GM12801 (cell line): ENCODE results near the gene CARNS1.

Source experiments
- CTCF ChIP-seq: IDR thresholded peaks from one replicate; pipeline ENCODE4 v1.5.1; 2011; ENCODE audit warnings: control low read depth; ENCODE audit not compliant: insufficient read length; ENCODE audit errors: extremely low read depth

CARNS1 gene

DNA sequence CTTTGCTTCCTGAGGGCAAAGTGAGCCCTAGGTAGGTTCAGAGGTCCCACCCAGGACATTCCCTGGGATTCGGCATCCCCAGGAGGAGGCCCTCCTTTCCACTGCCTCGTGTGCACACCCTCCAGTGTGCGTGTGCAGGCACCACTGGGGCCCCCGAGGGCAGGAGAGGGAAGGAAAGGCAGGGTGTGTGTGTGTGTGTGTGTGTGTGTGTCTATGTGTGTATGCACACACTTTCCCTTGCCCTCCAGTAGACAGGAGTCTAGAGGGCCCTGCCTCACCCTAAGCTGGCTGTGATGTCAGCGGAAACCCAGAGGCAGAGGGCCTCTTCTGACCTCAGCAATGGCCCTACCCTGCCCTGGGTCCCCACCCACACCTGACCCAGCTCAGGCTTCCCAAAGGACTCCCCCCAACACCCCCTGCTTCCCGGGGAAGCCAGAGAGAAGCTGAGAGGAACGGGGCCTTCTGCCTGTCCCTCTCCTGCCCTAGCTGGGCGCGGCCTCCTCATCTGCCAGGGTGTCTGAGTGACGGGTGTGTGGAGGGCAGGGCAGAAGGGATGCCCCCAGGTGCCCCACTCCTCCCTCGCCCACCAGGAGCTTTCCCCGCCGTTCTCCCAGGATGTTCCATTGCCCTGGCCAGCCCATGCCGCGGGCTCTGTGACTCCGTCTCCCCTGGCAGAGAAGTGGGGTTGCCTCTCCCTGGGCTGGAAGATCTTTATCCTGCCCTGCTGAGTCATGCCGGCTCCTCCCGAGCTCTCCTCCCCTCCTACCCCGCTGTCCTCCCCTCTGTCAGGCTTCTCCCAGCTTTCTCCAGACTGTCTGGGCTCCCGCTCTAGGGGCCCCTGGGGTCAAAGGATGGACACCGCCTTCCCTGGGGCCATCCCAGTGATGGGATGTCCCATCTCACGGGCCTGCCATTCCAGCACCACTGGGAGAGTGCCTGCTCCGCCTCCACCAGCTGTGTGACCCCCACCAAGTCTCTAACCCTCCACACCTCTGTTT lies 36.1 kb upstream of the CARNS1 start:
- no peak for TF ChIP-seq CTCF

- TF ChIP-seq CTCF = no peak
Observed at GRCh38 chr11:67381244-67381972, 34.1 kb upstream of the CARNS1 start.

- peak; percentile 97 for TF ChIP-seq CTCF
Observed at GRCh38 chr11:67382276-67383136, 33.0 kb upstream of the CARNS1 start.

DNA sequence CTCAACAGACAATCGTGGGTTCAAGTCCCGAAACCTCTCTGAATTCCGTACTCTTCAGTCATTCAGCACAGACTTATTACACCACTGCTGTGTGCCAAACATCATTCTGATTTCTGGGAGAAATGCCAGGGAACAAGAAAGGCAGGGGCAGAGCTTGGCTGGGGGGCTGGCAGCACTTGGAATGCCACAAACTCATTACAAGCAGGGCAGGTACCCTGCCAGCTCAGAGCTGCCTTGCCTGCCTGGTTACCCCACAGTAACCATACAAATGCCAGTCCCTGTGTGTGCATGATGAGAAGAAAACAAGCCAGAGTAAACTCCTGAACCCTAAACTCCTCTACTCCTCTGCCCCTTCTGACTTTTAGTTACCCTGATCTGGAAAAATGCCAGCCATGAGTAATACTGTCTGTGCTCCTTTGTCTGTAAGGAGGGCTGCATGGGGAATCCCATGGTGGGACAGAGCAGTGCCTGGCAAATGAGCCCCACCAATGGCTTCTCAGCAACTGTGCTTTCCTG lies 30.6 kb upstream of the CARNS1 start:
- TF ChIP-seq CTCF = no peak

DNA sequence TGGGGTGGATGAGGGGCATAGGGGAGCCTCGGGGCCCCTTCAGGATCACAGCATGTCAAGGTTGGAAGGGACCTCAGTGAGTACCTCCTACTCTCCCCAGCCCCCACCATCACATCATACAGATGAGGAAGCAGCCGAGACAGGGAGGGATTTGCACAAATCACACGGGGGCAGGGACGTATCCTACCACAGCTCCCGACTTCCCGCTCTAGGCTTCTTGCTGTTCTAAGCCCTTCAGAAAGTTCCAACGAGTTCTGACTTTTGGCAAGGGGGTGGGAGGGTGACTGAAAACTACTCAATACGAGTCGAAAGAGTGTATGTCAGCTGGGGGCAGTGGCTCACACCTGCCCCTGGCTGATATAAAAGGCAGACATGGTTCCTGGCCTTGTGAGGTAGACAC lies 28.4 kb upstream of the CARNS1 start:
- no peak for TF ChIP-seq CTCF

- no peak for TF ChIP-seq CTCF
Observed at GRCh38 chr11:67387518-67387917, 28.0 kb upstream of the CARNS1 start.
